GM12872 (cell line): ENCODE data around the gene SLC35C1.

Experiments used
- TF ChIP-seq, protein P1 (sequence below): IDR thresholded peaks from 3 replicates; pipeline ENCODE4 v1.5.1; 2011; ENCODE audit warnings: low read depth, mild to moderate bottlenecking, low read length, moderate library complexity; ENCODE audit not compliant: insufficient read depth

Gene SLC35C1

DNA sequence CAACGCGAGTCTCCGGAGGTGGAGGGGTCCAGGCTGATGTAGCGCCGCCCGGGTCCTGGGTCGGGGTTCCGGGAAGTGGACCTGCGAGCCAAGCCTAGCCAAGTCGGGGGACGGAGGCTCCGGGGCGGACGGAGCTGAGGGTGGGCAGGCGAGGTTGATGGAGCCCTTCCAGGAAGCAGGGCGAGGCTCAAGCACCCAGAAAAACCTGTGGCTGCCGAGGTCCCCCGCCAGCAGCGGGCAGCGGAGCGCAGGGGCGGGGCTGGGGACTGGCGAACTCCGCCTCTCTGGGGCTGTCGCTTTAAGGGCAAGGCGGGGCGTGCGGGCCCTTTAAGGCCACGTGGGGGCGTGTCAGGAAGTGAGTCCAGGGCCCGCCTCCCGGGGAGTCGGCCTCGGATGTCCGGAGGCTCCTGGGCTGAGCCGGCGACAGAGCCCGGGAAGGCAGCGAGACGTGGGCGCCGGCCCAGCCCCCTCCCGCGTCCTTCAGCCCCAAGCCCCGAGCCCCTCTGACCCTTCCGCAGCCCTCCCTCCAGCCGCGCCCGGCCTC is at the start of gene SLC35C1:
Gene SLC35C1 (plus strand): TSS at position 389 of the 544 bp plus-strand sequence. CDS start 653 bp downstream, outside the sequence.
- TF ChIP-seq, protein P1, sequence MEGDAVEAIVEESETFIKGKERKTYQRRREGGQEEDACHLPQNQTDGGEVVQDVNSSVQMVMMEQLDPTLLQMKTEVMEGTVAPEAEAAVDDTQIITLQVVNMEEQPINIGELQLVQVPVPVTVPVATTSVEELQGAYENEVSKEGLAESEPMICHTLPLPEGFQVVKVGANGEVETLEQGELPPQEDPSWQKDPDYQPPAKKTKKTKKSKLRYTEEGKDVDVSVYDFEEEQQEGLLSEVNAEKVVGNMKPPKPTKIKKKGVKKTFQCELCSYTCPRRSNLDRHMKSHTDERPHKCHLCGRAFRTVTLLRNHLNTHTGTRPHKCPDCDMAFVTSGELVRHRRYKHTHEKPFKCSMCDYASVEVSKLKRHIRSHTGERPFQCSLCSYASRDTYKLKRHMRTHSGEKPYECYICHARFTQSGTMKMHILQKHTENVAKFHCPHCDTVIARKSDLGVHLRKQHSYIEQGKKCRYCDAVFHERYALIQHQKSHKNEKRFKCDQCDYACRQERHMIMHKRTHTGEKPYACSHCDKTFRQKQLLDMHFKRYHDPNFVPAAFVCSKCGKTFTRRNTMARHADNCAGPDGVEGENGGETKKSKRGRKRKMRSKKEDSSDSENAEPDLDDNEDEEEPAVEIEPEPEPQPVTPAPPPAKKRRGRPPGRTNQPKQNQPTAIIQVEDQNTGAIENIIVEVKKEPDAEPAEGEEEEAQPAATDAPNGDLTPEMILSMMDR: no peak

GRCh38 chr11:45755281-45755859 is 49.6 kb upstream of the SLC35C1 start:
- TF ChIP-seq, protein P1: no peak

DNA sequence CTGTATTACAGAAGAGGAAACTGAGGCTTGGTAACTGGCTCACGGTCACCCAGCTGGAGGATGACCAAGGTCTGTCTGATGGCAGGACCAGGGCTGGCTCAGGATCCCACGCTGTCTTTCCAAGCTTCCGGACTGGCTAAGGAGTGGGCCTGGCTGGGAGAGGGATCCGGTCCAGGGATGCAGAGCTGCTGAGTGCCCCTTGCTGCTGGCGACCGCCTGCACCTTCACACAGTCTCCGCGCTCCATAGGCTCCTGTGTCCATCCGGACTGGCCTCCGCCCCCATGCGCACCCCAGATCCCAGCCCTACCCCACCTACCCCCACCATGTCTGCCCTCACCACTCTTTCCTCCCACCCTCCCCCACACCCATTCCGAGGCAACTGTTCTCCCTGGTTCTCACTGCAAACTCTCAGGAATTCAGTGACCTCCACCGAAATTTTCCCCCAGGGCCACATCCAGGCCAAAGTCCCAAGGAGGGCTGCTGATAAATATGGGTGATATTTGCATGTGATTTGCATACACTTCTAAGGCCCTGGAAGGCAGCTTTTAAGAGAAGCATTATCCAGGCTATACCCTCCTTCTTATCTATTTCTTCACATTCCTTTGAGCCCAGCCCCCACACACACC is 48.5 kb upstream of the SLC35C1 start:
- TF ChIP-seq, protein P1: no peak

DNA sequence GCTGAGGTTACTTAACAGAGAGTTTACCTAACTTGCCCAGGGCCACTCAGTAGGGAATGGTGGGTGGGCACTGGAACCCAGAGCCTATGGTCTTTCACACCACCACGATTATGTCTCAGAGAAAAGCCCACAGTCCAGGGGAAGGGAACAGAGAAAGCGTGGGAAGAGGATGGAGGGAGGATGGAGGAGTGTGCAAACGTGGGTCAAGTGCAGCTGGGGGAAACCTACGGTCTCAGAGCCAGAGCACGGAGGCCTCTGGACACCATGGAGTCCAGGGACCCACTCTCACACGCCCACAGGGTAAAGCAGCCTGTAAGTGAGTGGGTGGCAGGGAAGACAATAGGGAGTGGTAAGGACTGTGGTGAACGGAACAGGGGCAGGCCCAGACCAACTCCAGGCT is 47.3 kb upstream of the SLC35C1 start:
- TF ChIP-seq, protein P1: no peak

GRCh38 chr11:45761659-45762058 is 43.3 kb upstream of the SLC35C1 start:
- TF ChIP-seq, protein P1: no peak

DNA sequence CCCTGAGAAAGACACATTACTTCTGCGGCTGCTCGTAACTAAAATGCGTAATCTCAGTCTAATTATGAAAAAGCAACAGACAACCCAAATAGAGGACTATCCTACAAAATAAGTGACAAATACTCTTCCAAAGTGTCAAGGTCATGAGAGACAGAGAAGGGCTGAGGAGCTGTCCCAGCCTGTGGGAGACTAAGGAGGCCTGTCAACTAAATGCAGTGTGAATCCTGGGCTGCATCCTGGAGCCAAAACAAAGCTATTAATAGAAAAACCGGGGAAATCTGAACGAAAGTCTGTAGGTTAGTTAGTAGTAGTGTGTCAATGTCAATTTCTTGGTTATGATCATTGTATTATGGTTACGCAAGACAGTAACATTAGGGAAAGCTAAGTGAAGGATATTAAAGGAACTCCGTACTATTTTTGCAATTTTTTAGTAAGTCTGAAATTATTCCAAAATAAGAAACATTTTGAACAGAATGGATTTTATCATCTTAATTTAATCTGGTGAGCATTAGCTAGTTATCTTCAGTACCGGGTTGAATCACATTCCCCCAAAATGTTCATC is 39.8 kb upstream of the SLC35C1 start:
- TF ChIP-seq, protein P1: no peak

GRCh38 chr11:45765836-45766235 is 39.1 kb upstream of the SLC35C1 start:
- TF ChIP-seq, protein P1: no peak
